HepG2 (cell line): ENCODE results near the gene WNK4. TPM values are rescaled to one million over a fixed set of nuclear protein-coding genes. Genes with fewer than 3 reads are reported as not detected.

Experiments
- CCAR2 ChIP-seq: fragments of 200-400 bp; formaldehyde crosslinking; optimal IDR thresholded peaks from 2 replicates; pipeline ENCODE3; 2018; ENCODE audit warnings: low read depth, mild to moderate bottlenecking, low read length, moderate library complexity
- FOXK1 ChIP-seq: sonication (generic); formaldehyde crosslinking; IDR thresholded peaks from 2 replicates; pipeline ENCODE4 v1.4.0; 2020; ENCODE audit warnings: low read depth, missing genetic modification reagents, borderline replicate concordance
- HOXA5 ChIP-seq: sonication (generic); formaldehyde crosslinking; IDR thresholded peaks from 2 replicates; pipeline ENCODE4 v1.4.0; 2020; ENCODE audit warnings: missing genetic modification reagents
- HOXA7 ChIP-seq: sonication (generic); formaldehyde crosslinking; IDR thresholded peaks from 2 replicates; pipeline ENCODE4 v1.8.1; 2022; ENCODE audit warnings: mild to moderate bottlenecking, missing genetic modification reagents, moderate library complexity
- NCOA5 ChIP-seq: sonication (generic); formaldehyde crosslinking; IDR thresholded peaks from 2 replicates; pipeline ENCODE4 v1.4.0; 2020; ENCODE audit warnings: missing genetic modification reagents
- NFE2 ChIP-seq: sonication (generic); formaldehyde crosslinking; IDR thresholded peaks from 2 replicates; pipeline ENCODE4 v1.4.0; 2020; ENCODE audit warnings: missing genetic modification reagents
- NFRKB ChIP-seq: fragments of 450-650 bp; IDR thresholded peaks from 2 replicates; pipeline ENCODE4 v1.6.1; 2017
- NPAS2 ChIP-seq: sonication (generic); formaldehyde crosslinking; IDR thresholded peaks from 2 replicates; pipeline ENCODE4 v1.8.0; 2022; ENCODE audit warnings: mild to moderate bottlenecking, missing genetic modification reagents, borderline replicate concordance
- NR2F2 ChIP-seq: IDR thresholded peaks from 2 replicates; pipeline ENCODE4 v1.6.1; 2012; ENCODE audit warnings: low read depth, inconsistent platforms, borderline replicate concordance
- PAX8 ChIP-seq: sonication (generic); formaldehyde crosslinking; IDR thresholded peaks from 2 replicates; pipeline ENCODE4 v1.8.0; 2022; ENCODE audit warnings: mild to moderate bottlenecking, missing genetic modification reagents, borderline replicate concordance
- PPARG ChIP-seq: conservative IDR thresholded peaks from 2 replicates; pipeline ENCODE4 v1.6.1; 2016; ENCODE audit warnings: missing biosample characterization, missing genetic modification reagents
- REL ChIP-seq: sonication (generic); formaldehyde crosslinking; conservative IDR thresholded peaks from 2 replicates; pipeline ENCODE4 v1.8.0; 2022; ENCODE audit warnings: mild to moderate bottlenecking, missing genetic modification reagents, moderate library complexity
- U2AF1 ChIP-seq: fragments of 200-400 bp; formaldehyde crosslinking; optimal IDR thresholded peaks from 2 replicates; pipeline ENCODE3; 2017; ENCODE audit warnings: mild to moderate bottlenecking, low read depth, low read length
- ZBTB4 ChIP-seq: sonication (generic); formaldehyde crosslinking; IDR thresholded peaks from 2 replicates; pipeline ENCODE4 v1.4.0; 2020; ENCODE audit warnings: missing genetic modification reagents, mild to moderate bottlenecking, borderline replicate concordance
- ZFP1 ChIP-seq: IDR thresholded peaks from 2 replicates; pipeline ENCODE4 v1.6.1; 2016
- ZFP90 ChIP-seq: sonication (generic); formaldehyde crosslinking; IDR thresholded peaks from 2 replicates; pipeline ENCODE4 v1.8.0; 2022; ENCODE audit warnings: missing genetic modification reagents, mild to moderate bottlenecking, inconsistent platforms, borderline replicate concordance
- ZIK1 ChIP-seq: sonication (generic); formaldehyde crosslinking; IDR thresholded peaks from 2 replicates; pipeline ENCODE4 v1.5.0; 2020; ENCODE audit warnings: mild to moderate bottlenecking, low read depth, missing genetic modification reagents, borderline replicate concordance
- ZNF143 ChIP-seq: sonication (generic); formaldehyde crosslinking; IDR thresholded peaks from 2 replicates; pipeline ENCODE4 v1.4.0; 2020; ENCODE audit warnings: missing genetic modification reagents
- ZNF543 ChIP-seq: sonication (generic); formaldehyde crosslinking; IDR thresholded peaks from 2 replicates; pipeline ENCODE4 v1.4.0; 2020; ENCODE audit warnings: mild to moderate bottlenecking, missing genetic modification reagents
- ZNF768 ChIP-seq: sonication (generic); formaldehyde crosslinking; IDR thresholded peaks from 2 replicates; pipeline ENCODE4 v1.4.0; 2020; ENCODE audit warnings: missing genetic modification reagents
- polyA plus RNA-seq, 8 experiments: library from polyadenylated mRNA; depleted of rRNA in 3 of 8; stranded (reverse) in 7 of 8; unstranded in 1 of 8; fragments of >200 nt; fragmentation: Illumina TruSeq in 4 of 8; extraction: Trizol in 4 of 8; gene quantifications; 2 replicates each; pipeline versions ENCODE4 v1.2.1 to v1.2.3, GENCODE V29; 2011 to 2016; ENCODE audit warnings: low read depth in 4 of 8, missing spikeins in 1 of 8, mixed read lengths in 1 of 8; ENCODE audit not compliant: insufficient read depth in 1 of 8
- total RNA-seq, 5 experiments: library from RNA; depleted of rRNA; stranded (reverse); fragments of >200 nt; fragmentation: Illumina TruSeq; extraction: Trizol; gene quantifications; 2 replicates each; pipeline ENCODE4 v1.2.3, GENCODE V29; 2016; ENCODE audit warnings: low read depth in 1 of 5
- TF ChIP-seq, protein P1 (sequence below): IDR thresholded peaks from 2 replicates; pipeline ENCODE4 v1.6.1; 2016; ENCODE audit warnings: low read depth, borderline replicate concordance
- TF ChIP-seq, protein P2 (sequence below): sonication (generic); formaldehyde crosslinking; IDR thresholded peaks from 2 replicates; pipeline ENCODE4 v1.4.0; 2020; ENCODE audit warnings: missing genetic modification reagents

The WNK4 gene
- total and polyA plus RNA-seq, 2 of the 13 experiments (the other 11 are each of a cell fraction or from before 2014, with no cell fraction given) = 2.7 to 13.7 TPM

GRCh38 chr17:42798383-42799380 is 18.3 kb downstream of the WNK4 start, which contains the start of the genes CNTD1 and COA3 (continued):
- TF ChIP-seq ZBTB4 (CRISPR knock-in tag) (peak; percentile 94), REL (peak; percentile 81; the same call in 1 of the 2 replicates), U2AF1 (no peak), NFE2 (CRISPR knock-in tag) (no peak), CCAR2 (peak; percentile 47), NFRKB (0 out of 2 replicates have a peak, but pooled peaks have one; percentile 57), ZIK1 (CRISPR knock-in tag) (peak; percentile 90; the same call in 1 of the 2 replicates), HOXA5 (CRISPR knock-in tag) (peak; percentile 75), PAX8 (CRISPR knock-in tag) (peak; percentile 64; the same call in 1 of the 2 replicates), NR2F2 (no peak; the same call in 1 of the 2 replicates), NPAS2 (no peak), ZNF543 (peak; percentile 97), ZNF768 (CRISPR knock-in tag) (peak; percentile 73; the same call in 1 of the 2 replicates), ZNF143 (CRISPR knock-in tag) (peak; percentile 100), ZFP90 (CRISPR knock-in tag) (peak; percentile 85; the same call in 1 of the 2 replicates), PPARG (peak; percentile 22; the same call in 1 of the 2 replicates), FOXK1 (CRISPR knock-in tag) (peak; percentile 95), HOXA7 (CRISPR knock-in tag) (no peak), ZFP1 (CRISPR knock-in tag) (peak; percentile 89; the same call in 1 of the 2 replicates), NCOA5 (CRISPR knock-in tag) (no peak)
- TF ChIP-seq, protein P1, sequence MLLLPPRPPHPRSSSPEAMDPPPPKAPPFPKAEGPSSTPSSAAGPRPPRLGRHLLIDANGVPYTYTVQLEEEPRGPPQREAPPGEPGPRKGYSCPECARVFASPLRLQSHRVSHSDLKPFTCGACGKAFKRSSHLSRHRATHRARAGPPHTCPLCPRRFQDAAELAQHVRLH = peak; percentile 80; the same call in 1 of the 2 replicates
- TF ChIP-seq, protein P2, sequence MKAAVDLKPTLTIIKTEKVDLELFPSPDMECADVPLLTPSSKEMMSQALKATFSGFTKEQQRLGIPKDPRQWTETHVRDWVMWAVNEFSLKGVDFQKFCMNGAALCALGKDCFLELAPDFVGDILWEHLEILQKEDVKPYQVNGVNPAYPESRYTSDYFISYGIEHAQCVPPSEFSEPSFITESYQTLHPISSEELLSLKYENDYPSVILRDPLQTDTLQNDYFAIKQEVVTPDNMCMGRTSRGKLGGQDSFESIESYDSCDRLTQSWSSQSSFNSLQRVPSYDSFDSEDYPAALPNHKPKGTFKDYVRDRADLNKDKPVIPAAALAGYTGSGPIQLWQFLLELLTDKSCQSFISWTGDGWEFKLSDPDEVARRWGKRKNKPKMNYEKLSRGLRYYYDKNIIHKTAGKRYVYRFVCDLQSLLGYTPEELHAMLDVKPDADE = no peak
